NT2/D1 (cell line): ENCODE measurements around the gene APOD.

Experiments used
- DNase-seq: peaks from one replicate; pipeline ENCODE4 v3.0.0-alpha.2; 2011; ENCODE audit warnings: low read depth, low spot score
- H3K27me3 ChIP-seq: 2 replicates; pipeline ENCODE4 v1.6.0; 2011; ENCODE audit warnings: mild to moderate bottlenecking; ENCODE audit not compliant: insufficient read length, insufficient read depth
- H3K36me3 ChIP-seq: 2 replicates; pipeline ENCODE4 v1.6.1; 2011; ENCODE audit warnings: mild to moderate bottlenecking, low read length, mixed read lengths; ENCODE audit not compliant: insufficient read depth, insufficient read length
- H3K4me1 ChIP-seq: 2 replicates; pipeline ENCODE4 v1.5.1; 2011; ENCODE audit not compliant: insufficient read depth, insufficient read length
- H3K4me3 ChIP-seq: 2 replicates; pipeline ENCODE4 v1.5.1; 2011; ENCODE audit warnings: low read depth; ENCODE audit not compliant: insufficient read length
- H3K9ac ChIP-seq: 2 replicates; pipeline ENCODE4 v1.6.0; 2011; ENCODE audit warnings: low read depth; ENCODE audit not compliant: insufficient read length
- H3K9me3 ChIP-seq: 2 replicates; pipeline ENCODE4 v1.5.1; 2011; ENCODE audit warnings: mild to moderate bottlenecking, low read length; ENCODE audit not compliant: insufficient read depth
- SUZ12 ChIP-seq: IDR thresholded peaks from 2 replicates; pipeline ENCODE4 v1.6.1; 2011; ENCODE audit not compliant: insufficient read length, insufficient read depth; ENCODE audit errors: extremely low read depth
- YY1 ChIP-seq: IDR thresholded peaks from 2 replicates; pipeline ENCODE4 v1.6.1; 2011; ENCODE audit not compliant: insufficient read length, insufficient read depth
- ZNF274 ChIP-seq: IDR thresholded peaks from 2 replicates; pipeline ENCODE4 v1.6.1; 2011; ENCODE audit warnings: mild to moderate bottlenecking, low read depth, low read length

APOD gene

DNA sequence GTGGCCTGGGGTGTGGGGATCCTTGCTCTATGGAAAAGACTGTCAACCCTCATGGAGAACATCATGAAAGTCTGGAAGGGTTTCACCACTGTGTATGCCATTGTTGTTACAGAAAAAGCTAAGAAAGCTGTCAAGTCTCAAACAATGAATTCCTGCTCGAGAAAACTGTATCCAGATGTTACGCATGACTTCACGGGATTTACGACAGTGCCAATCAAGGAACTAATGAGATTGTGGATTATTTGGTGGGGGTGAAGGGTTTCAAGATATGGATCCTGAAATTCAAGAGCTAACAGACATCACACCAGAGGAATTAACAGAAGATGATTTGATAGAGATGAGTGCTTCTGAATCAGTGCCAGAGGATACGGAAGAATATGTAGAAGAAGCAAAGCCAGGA, 48.4 kb downstream of the APOD start:
- peaks cover 3% of the 10 kb centered on the region for H3K4me1 ChIP-seq
- H3K9me3 ChIP-seq = no peaks in the 10 kb centered on the region
- no peak for TF ChIP-seq ZNF274
- TF ChIP-seq YY1 = no peak
- no peak for TF ChIP-seq SUZ12
- no peak overlapping the region for H3K4me3 ChIP-seq
- no peaks in the 10 kb centered on the region for H3K27me3 ChIP-seq
- no peak for DNase-seq
- H3K9ac ChIP-seq = no peak overlapping the region
- peaks cover 7% of the 10 kb centered on the region for H3K36me3 ChIP-seq

DNA sequence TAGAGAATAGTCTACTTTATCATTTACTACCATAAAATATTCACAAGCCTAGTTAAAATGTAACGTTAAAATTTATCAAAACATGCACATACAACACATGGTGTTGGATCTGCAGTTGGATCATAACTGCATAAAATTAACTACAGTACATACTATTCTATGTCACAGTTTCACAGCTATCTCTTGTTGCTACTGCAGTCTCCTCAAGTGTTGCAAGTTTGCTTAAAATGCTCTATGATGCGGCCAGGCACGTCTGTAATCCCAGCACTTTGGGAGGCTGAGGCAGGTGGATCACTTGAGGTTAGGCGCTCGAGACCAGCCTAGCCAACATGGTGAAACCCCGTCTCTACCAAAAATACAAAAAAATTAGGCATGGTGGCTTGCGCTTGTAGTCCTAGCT, 50.9 kb downstream of the APOD start:
- no peak overlapping the region for H3K4me3 ChIP-seq
- no peaks in the 10 kb centered on the region for H3K4me1 ChIP-seq
- TF ChIP-seq ZNF274 (no peak), SUZ12 (no peak), YY1 (no peak)

DNA sequence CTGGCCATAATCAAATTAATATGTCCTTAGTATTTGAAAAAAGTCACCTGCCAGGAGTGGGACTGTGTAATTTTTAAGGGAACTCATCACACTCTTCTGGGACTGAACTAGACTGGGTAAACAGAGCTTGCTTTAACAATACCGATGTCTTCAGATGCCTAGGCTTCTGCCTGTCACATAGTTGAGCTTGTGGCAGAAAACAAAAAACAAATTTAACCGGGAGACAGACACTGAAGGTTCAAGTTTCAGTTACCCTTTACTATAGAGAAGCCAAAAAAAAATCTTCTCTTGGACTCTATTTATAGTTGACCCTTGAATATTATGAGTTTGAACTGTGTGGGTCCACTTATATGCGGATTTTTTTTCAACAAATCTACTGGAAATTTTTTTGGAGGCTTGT, 51.4 kb downstream of the APOD start:
- Histone ChIP-seq H3K4me1 (no peaks in the 10 kb centered on the region), H3K36me3 (peaks cover 7% of the 10 kb centered on the region), H3K9me3 (no peaks in the 10 kb centered on the region), H3K9ac (no peak overlapping the region), H3K27me3 (no peaks in the 10 kb centered on the region), H3K4me3 (no peak overlapping the region)
- DNase-seq = no peak
- no peak for TF ChIP-seq YY1
- TF ChIP-seq SUZ12 = no peak

More for the DNA sequence above, 50.9 kb downstream of the APOD start:
- Histone ChIP-seq H3K9me3 (no peaks in the 10 kb centered on the region), H3K9ac (no peak overlapping the region), H3K27me3 (no peaks in the 10 kb centered on the region), H3K36me3 (peaks cover 7% of the 10 kb centered on the region)
- DNase-seq = no peak

DNA sequence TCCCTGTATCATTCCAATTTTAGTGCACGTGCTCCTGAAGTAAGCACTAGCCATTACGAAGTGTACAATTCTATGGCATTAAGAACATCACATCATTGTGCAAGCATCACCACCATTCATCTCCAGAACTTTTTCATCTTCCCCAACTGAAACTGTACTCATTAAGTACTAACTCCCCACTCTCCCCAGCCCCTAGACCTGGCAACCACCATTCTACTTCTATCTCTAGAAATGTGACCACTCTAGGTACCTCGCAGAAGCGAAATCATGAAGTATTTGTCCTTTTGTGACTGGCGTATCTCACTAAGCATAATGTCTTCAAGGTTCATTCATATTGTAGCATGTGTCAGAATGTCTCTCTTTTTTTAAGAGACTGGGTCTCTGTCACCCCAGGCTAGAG, 52.1 kb downstream of the APOD start:
- DNase-seq = no peak
- no peak overlapping the region for H3K9ac ChIP-seq
- no peaks in the 10 kb centered on the region for H3K27me3 ChIP-seq
- no peak overlapping the region for H3K4me3 ChIP-seq
- H3K36me3 ChIP-seq = peaks cover 7% of the 10 kb centered on the region
- no peak for TF ChIP-seq YY1
- H3K9me3 ChIP-seq = no peaks in the 10 kb centered on the region
- H3K4me1 ChIP-seq = no peaks in the 10 kb centered on the region

DNA sequence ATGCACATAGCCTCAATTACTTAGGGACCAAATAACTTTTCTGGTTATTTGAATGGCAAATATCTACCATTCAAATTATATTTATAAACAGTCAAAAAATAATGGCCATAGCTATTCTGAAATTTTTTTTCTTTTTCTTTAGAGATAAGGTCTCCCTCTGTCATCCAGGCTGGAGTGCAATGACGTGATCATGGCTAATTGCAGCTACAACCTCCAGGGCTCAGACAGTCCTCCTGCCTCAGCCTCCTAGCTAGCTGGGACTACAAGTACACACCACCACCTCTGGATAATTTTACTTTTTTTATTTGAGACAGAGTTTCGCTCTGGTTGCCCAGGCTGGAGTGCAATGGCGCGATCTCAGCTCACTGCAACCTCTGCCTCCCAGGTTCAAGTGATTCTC, 57.2 kb downstream of the APOD start:
- H3K36me3 ChIP-seq = peaks cover 37% of the 10 kb centered on the region
- TF ChIP-seq YY1 (no peak), ZNF274 (no peak), SUZ12 (no peak)

DNA sequence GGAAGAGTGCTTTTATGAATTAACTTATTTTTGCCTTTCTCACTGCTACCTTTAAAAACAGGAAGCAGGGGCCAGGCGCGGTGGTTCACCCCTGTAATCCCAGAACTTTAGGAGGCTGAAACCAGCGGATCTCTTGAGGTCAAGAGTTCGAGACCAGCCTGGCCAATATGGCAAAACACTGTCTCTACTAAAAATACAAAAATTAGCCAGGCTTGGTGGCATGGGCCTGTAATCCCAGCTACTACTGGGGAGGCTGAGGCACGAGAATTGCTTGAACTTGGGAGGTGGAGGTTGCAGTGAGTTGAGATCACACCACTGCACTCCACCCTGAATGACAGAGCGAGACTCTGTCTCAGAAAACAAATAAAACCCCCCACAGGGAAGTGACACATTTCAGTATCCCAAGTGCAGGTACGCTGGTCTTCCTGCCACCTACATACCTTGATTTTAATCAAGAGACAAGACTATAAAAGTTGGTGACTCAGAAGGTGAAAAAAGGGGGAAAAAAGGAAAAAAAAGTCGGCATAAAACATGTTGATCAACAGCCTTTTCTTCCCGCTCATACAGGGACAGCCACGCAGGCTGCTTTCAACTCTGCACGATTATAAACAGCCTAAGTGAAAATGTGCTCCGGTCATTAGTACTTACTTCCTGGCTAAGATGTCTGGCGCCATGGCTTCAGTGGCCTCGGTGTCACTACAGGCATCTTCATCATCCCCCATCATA, 59.4 kb downstream of the APOD start:
- Histone ChIP-seq H3K9ac (no peak overlapping the region), H3K36me3 (peaks cover 36% of the 10 kb centered on the region), H3K4me3 (no peak overlapping the region), H3K4me1 (no peaks in the 10 kb centered on the region), H3K9me3 (no peaks in the 10 kb centered on the region), H3K27me3 (no peaks in the 10 kb centered on the region)
- TF ChIP-seq SUZ12 (no peak), ZNF274 (no peak), YY1 (no peak)
- no peak for DNase-seq

More for the DNA sequence above, 57.2 kb downstream of the APOD start:
- no peak overlapping the region for H3K9ac ChIP-seq
- H3K4me3 ChIP-seq = no peak overlapping the region
- H3K27me3 ChIP-seq = no peaks in the 10 kb centered on the region
- no peaks in the 10 kb centered on the region for H3K4me1 ChIP-seq
- no peak for DNase-seq
- no peaks in the 10 kb centered on the region for H3K9me3 ChIP-seq

DNA sequence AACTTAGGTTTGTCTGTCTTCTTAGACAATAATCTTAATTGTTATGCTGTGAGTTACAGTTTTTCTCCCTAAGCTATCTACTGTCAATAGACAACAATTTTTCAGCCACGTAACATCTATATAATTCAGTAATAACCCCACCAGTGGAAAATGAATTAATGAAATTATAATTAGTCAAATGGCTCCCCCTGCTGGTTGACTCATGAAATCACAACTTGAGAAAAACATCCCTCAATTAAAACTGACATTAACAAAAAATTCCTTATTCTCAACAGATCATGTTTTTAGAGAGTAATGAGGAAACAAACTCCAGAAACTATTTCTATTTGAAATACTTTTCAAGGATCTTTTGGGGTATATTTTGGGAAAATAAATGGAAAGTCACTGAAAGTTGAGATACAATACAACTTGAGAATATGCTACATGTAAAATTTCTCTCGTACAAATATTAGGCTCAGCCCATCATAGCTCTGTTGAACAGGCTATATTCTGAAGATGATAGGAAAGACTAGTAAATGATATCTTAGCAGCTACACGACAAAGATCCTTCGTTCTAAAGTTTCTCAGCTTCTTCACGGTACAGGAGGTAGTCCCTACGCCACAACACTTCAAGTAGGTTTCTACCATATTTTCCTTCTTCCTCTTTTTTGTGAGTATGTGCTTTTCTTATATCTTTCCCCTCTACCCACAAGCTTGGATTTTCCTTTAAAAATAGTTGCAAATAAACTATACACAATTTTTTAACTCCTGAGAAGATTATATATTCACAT, 61.3 kb downstream of the APOD start:
- Histone ChIP-seq H3K4me1 (no peaks in the 10 kb centered on the region), H3K36me3 (peaks cover 37% of the 10 kb centered on the region), H3K9me3 (no peaks in the 10 kb centered on the region), H3K27me3 (no peaks in the 10 kb centered on the region), H3K9ac (no peak overlapping the region), H3K4me3 (no peak overlapping the region)
- no peak for DNase-seq
- TF ChIP-seq YY1 = no peak
- no peak for TF ChIP-seq ZNF274
- no peak for TF ChIP-seq SUZ12
